Activated CD8-positive, alpha-beta memory T cell treated with anti-CD3 and anti-CD28 coated beads, Interleukin-2, amount 50 U/mL, for 4 hours (primary cell): ENCODE measurements around the gene ZNF629.

ENCODE experiments used
- DNase-seq: peaks from one replicate; pipeline ENCODE4 v3.0.0-alpha.2; 2020

Gene ZNF629

DNA sequence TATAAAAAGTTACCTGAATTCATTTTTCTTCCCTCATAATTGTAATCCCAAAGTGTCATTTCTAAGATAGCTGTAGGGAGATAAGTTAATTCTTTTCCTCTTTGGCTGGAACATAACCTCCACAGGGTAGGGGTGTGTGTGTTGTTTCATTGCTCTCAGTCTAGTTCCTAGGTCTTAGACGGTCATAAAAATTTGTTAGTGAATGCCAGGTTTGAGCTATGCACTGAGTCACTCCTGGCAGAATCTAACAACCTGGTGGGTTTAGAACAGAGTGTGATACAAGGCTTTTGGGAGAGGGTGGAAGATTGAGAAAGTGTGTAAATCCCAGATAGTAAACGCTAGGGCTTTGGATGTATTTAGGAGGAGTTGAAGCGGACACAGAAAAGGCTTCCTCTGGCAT, 39.7 kb downstream of the ZNF629 start:
- DNase-seq = no peak

GRCh38 chr16:30746638-30747175, 40.3 kb downstream of the ZNF629 start:
- no peak for DNase-seq

GRCh38 chr16:30745082-30745481, 41.9 kb downstream of the ZNF629 start:
- DNase-seq = no peak

- no peak for DNase-seq
Observed at GRCh38 chr16:30744183-30744582, 42.8 kb downstream of the ZNF629 start.

GRCh38 chr16:30743716-30744115, 43.3 kb downstream of the ZNF629 start:
- no peak for DNase-seq

DNA sequence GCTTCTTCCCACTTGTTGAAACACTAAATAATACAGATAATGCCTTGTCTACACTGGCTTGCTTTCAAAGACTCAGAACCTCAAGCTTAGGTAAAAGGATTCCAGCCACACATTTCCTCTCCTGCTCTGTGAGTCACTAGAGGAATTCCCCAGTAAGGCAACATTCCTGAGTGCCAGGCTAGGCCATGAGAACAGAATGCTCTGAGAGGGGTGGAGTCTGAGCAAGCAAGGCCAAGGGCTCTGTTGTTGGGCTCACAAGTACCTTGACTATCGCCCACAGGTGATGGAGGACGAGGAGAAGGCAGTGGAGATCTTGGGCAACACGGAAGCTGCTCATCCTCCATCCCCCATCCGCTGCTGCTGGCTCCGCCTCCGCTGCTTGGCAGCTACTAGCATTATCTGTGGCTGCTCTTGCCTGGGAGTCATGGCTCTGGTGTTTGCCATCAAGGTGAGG, 45.5 kb downstream of the ZNF629 start:
- DNase-seq = no peak

- DNase-seq = no peak
Observed at GRCh38 chr16:30740364-30741251, 46.4 kb downstream of the ZNF629 start.

DNA sequence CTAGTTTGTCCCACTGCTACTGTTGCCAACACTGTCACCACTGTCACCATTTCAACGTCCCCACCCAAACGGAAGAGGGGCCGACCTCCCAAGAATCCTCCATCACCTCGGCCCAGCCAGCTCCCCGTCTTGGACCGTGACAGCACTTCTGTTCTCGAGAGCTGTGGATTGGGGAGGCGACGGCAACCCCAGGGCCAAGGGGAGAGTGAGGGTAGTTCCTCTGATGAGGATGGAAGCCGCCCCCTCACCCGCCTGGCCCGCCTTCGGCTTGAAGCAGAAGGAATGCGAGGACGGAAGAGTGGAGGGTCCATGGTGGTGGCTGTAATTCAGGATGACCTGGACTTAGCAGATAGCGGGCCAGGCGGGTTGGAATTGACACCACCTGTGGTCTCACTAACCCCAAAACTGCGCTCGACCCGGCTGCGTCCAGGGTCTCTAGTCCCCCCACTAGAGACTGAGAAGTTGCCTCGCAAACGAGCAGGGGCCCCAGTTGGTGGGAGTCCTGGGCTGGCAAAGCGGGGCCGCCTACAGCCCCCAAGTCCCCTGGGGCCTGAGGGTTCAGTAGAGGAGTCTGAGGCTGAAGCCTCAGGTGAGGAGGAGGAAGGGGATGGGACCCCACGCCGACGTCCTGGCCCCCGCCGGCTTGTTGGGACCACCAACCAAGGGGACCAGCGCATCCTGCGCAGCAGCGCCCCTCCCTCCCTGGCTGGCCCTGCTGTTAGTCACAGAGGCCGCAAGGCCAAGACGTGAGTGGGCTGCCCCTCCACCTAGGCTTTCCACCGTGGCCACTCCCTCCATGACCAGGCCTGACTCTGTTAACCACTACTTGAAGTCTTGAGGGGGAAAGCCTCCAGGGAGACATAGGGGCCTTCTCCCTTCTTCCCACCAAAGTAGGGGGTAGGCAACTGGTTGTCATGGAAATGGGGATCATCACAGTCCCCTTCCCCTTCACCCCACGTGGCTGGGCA, 47.7 kb downstream of the ZNF629 start:
- no peak for DNase-seq

DNA sequence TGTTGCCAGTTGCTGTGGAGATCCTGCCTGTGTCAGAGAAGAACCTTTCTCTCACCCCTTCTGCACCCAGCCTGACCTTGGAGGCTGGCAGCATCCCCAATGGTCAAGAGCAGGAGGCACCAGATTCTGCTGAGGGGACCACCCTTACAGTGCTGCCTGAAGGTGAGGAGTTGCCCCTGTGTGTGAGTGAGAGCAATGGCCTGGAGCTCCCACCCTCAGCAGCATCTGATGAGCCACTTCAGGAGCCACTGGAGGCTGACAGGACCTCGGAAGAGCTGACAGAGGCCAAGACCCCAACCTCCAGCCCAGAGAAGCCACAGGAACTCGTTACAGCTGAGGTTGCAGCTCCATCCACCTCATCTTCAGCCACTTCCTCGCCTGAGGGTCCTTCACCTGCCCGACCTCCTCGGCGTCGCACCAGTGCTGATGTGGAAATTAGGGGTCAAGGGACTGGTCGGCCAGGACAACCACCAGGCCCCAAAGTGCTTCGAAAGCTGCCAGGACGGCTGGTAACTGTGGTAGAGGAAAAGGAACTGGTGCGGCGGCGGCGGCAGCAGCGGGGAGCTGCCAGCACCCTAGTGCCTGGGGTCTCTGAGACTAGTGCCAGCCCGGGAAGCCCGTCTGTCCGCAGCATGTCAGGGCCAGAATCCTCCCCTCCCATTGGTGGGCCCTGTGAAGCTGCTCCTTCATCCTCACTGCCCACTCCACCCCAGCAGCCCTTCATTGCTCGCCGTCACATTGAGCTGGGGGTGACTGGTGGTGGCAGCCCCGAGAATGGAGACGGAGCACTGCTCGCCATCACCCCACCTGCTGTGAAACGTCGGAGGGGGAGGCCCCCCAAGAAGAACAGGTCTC, 49.0 kb downstream of the ZNF629 start:
- DNase-seq = no peak

DNA sequence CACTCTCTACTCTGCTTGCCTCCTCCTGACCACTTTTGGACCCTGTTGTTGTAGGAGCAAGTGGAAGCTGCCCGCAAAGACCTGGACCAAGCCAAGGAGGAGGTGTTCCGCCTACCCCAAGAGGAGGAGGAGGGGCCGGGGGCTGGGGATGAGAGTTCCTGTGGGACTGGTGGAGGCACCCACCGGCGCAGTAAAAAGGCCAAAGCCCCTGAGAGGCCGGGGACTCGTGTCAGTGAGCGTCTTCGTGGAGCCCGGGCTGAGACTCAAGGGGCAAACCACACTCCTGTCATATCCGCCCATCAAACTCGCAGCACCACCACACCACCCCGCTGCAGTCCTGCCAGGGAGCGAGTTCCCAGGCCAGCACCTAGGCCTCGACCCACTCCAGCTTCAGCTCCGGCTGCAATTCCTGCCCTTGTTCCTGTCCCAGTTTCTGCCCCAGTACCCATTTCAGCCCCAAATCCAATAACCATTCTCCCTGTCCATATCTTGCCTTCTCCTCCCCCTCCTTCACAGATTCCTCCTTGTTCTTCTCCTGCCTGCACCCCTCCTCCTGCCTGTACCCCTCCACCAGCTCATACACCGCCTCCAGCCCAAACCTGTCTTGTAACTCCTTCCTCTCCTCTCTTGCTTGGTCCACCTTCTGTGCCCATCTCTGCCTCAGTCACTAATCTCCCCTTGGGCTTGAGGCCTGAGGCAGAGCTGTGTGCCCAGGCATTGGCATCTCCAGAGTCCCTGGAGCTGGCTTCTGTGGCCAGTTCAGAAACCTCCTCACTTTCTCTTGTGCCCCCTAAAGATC, 49.8 kb downstream of the ZNF629 start:
- no peak for DNase-seq

GRCh38 chr16:30731411-30731810, 55.6 kb downstream of the ZNF629 start:
- no peak for DNase-seq

- no peak for DNase-seq
Observed at GRCh38 chr16:30728899-30729672, 57.9 kb downstream of the ZNF629 start.
